Transverse colon (tissue), 4 donors: ENCODE measurements around the gene GRIK4.

Source experiments
- EP300 ChIP-seq: sonication (generic); formaldehyde crosslinking; IDR thresholded peaks from one replicate; pipeline ENCODE4 v1.6.1; 2017; ENCODE audit warnings: antibody characterized with exemption, low read depth
- POLR2A ChIP-seq: fragments of 450-650 bp; IDR thresholded peaks from one replicate; pipeline ENCODE4 v1.6.1; 2016; ENCODE audit warnings: antibody characterized with exemption, mild to moderate bottlenecking, moderate library complexity
- POLR2AphosphoS5 ChIP-seq, 3 donors: sonication (generic); formaldehyde crosslinking; IDR thresholded peaks; one replicate each; pipeline ENCODE4 v1.6.1; 2016; ENCODE audit warnings: antibody characterized with exemption in 3 of 3
- TF ChIP-seq, protein P1 (sequence below), 5 experiments: fragments of 200-600 bp in 3 of 5; fragments of 450-650 bp in 2 of 5; sonication (generic) in 3 of 5; IDR thresholded peaks; 1 replicate in 2 of 5; 2 replicates in 3 of 5; pipeline ENCODE4 v1.5.1; 2016 to 2017; ENCODE audit warnings: antibody characterized with exemption in 5 of 5, inconsistent platforms in 3 of 5, mild to moderate bottlenecking in 2 of 5, moderate library complexity in 1 of 5

- TF ChIP-seq POLR2A (no peak), POLR2AphosphoS5 (IDR thresholded peaks at IDR 0.05) (no peak), EP300 (no peak)
- TF ChIP-seq, protein P1, sequence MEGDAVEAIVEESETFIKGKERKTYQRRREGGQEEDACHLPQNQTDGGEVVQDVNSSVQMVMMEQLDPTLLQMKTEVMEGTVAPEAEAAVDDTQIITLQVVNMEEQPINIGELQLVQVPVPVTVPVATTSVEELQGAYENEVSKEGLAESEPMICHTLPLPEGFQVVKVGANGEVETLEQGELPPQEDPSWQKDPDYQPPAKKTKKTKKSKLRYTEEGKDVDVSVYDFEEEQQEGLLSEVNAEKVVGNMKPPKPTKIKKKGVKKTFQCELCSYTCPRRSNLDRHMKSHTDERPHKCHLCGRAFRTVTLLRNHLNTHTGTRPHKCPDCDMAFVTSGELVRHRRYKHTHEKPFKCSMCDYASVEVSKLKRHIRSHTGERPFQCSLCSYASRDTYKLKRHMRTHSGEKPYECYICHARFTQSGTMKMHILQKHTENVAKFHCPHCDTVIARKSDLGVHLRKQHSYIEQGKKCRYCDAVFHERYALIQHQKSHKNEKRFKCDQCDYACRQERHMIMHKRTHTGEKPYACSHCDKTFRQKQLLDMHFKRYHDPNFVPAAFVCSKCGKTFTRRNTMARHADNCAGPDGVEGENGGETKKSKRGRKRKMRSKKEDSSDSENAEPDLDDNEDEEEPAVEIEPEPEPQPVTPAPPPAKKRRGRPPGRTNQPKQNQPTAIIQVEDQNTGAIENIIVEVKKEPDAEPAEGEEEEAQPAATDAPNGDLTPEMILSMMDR (IDR thresholded peaks at IDR 0.05): no peak
These were observed 254.8 kb downstream of the GRIK4 start for GRCh38 chr11:120766318-120766717.
